PC-3 (cell line): ENCODE data around the gene ADGRV1. TPM values are rescaled to one million over a fixed set of nuclear protein-coding genes. Genes with fewer than 3 reads are reported as not detected.

Experiments
- ATAC-seq: fragments of 200-7000 bp; cut with Tn5 transposase; 2 replicates; pipeline ENCODE4 v1.9.1; 2020; ENCODE audit warnings: mild to moderate bottlenecking, moderate library complexity
- BruUV-seq: library from RNA; stranded (reverse); fragments of 400-500 nt; replicated peaks from 2 replicates; lab custom pipeline; 2021; lab: Mats Ljungman, UMichigan
- CTCF ChIA-PET: fragments of 300-600 bp; sonication (Branson Sonifier 250); formaldehyde crosslinking; loops from one replicate; lab custom pipeline; 2022; ENCODE audit warnings: antibody characterized with exemption; lab: Charles Lee
- POLR2A ChIA-PET: fragments of 300-600 bp; sonication (Branson Sonifier 250); formaldehyde crosslinking; loops from one replicate; lab custom pipeline; 2022; ENCODE audit warnings: antibody characterized with exemption; ENCODE audit not compliant: unreplicated experiment; lab: Charles Lee
- DNase-seq: peaks from one replicate; pipeline ENCODE4 v3.0.0-alpha.2; 2015
- H2AFZ ChIP-seq: fragments of 300-600 bp; sonication (generic); 2 replicates; pipeline ENCODE4 v1.6.0; 2016; ENCODE audit warnings: antibody characterized with exemption, low read length
- H3F3A ChIP-seq: fragments of 300-600 bp; sonication (generic); one replicate; pipeline ENCODE4 v1.6.0; 2017; ENCODE audit warnings: antibody characterized with exemption, low read length, control low read depth, mild to moderate bottlenecking; ENCODE audit not compliant: unreplicated experiment
- H3K27ac ChIP-seq: fragments of 300-600 bp; sonication (generic); 2 replicates; pipeline ENCODE4 v1.5.1; 2016; ENCODE audit warnings: mild to moderate bottlenecking, low read length
- H3K27me3 ChIP-seq: fragments of 300-600 bp; sonication (generic); 2 replicates; pipeline ENCODE4 v1.6.1; 2016; ENCODE audit warnings: low read length, mixed read lengths
- H3K36me3 ChIP-seq: fragments of 300-600 bp; sonication (generic); 2 replicates; pipeline ENCODE4 v1.6.1; 2016; ENCODE audit warnings: low read depth, mixed run types, low read length, mixed read lengths
- H3K4me1 ChIP-seq: fragments of 300-600 bp; sonication (generic); 2 replicates; pipeline ENCODE4 v1.5.1; 2016; ENCODE audit warnings: low read length; ENCODE audit not compliant: insufficient read depth
- H3K4me2 ChIP-seq: fragments of 300-600 bp; sonication (generic); 2 replicates; pipeline ENCODE4 v1.6.0; 2016; ENCODE audit warnings: low read length
- H3K4me3 ChIP-seq: fragments of 300-600 bp; sonication (generic); 2 replicates; pipeline ENCODE4 v1.5.1; 2016; ENCODE audit warnings: mild to moderate bottlenecking, low read length, mixed read lengths
- H3K79me2 ChIP-seq: fragments of 300-600 bp; sonication (generic); 2 replicates; pipeline ENCODE4 v1.6.1; 2017; ENCODE audit warnings: low read length, mixed read lengths
- H3K9ac ChIP-seq: fragments of 300-600 bp; sonication (generic); 2 replicates; pipeline ENCODE4 v1.6.0; 2016; ENCODE audit warnings: mild to moderate bottlenecking, low read length
- H3K9me2 ChIP-seq: fragments of 300-600 bp; sonication (generic); replicated peaks from 2 replicates; pipeline ENCODE4 v1.6.1; 2016; ENCODE audit warnings: mixed run types, low read length, mixed read lengths
- H3K9me3 ChIP-seq: fragments of 300-600 bp; sonication (generic); 2 replicates; pipeline ENCODE4 v1.6.1; 2016; ENCODE audit warnings: low read length, mixed read lengths
- H4K20me1 ChIP-seq: fragments of 300-600 bp; sonication (generic); 2 replicates; pipeline ENCODE4 v1.6.1; 2016; ENCODE audit warnings: low read length, mixed read lengths
- EZH2 ChIP-seq: fragments of 300-600 bp; sonication (generic); IDR thresholded peaks from one replicate; pipeline ENCODE4 v1.6.1; 2017; ENCODE audit warnings: antibody characterized with exemption, mild to moderate bottlenecking, low read length; ENCODE audit not compliant: unreplicated experiment
- EZH2phosphoT487 ChIP-seq: fragments of 300-600 bp; sonication (generic); IDR thresholded peaks from 2 replicates; pipeline ENCODE4 v1.6.1; 2018; ENCODE audit warnings: mild to moderate bottlenecking, antibody characterized with exemption, low read length, borderline replicate concordance
- intact Hi-C: fragments of 100-400 bp; cut with micrococcal nuclease; formaldehyde crosslinking; loops from 2 replicates; pipeline ENCODE4 v1.9.0; 2023
- total RNA-seq: library from RNA; depleted of rRNA; stranded (reverse); fragments of >200 nt; gene quantifications from 2 replicates; pipeline ENCODE4 v1.2.3, GENCODE V29; 2014
- TF ChIP-seq, protein P1 (sequence below): fragments of 300-600 bp; sonication (generic); conservative IDR thresholded peaks from 2 replicates; pipeline ENCODE4 v1.5.1; 2017; ENCODE audit warnings: antibody characterized with exemption, low read depth, mild to moderate bottlenecking, low read length

The ADGRV1 gene
- total RNA-seq, 1 experiment from 2014 or later = 22.7 TPM

DNA sequence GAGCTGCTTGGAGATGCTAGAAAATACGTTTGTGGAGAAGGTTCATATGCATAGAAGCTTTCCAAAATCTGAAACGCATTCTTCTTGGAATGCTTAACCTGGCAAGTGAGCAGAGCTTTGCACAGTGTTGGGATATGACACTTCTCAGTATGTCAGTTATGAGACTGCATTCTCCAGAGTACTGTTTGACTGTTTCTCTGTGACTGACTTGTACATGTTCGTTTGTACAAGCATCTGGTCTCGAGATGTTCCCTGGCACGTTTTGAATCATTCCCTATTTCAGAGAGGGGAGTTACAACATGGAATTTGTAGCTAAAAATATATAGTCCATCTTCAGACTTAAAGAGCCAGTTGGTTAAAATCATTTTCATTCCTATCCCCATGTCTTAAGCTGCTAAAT lies 552.1 kb downstream of the ADGRV1 start:
- TF ChIP-seq, protein P1, sequence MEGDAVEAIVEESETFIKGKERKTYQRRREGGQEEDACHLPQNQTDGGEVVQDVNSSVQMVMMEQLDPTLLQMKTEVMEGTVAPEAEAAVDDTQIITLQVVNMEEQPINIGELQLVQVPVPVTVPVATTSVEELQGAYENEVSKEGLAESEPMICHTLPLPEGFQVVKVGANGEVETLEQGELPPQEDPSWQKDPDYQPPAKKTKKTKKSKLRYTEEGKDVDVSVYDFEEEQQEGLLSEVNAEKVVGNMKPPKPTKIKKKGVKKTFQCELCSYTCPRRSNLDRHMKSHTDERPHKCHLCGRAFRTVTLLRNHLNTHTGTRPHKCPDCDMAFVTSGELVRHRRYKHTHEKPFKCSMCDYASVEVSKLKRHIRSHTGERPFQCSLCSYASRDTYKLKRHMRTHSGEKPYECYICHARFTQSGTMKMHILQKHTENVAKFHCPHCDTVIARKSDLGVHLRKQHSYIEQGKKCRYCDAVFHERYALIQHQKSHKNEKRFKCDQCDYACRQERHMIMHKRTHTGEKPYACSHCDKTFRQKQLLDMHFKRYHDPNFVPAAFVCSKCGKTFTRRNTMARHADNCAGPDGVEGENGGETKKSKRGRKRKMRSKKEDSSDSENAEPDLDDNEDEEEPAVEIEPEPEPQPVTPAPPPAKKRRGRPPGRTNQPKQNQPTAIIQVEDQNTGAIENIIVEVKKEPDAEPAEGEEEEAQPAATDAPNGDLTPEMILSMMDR = no peak
- TF ChIP-seq EZH2phosphoT487 (no peak), EZH2 (no peak)
- no peaks in the 10 kb centered on the region for H3K9me3 ChIP-seq
- no peaks in the 10 kb centered on the region for H4K20me1 ChIP-seq
- ChIA-PET CTCF (no interaction called here), POLR2A (no interaction called here)
- ATAC-seq (no peak), DNase-seq (no peak)
- H3K9me2 ChIP-seq = no peaks in the 10 kb centered on the region
- no peaks in the 10 kb centered on the region for H3K4me1 ChIP-seq
- no peaks in the 10 kb centered on the region for H3K27me3 ChIP-seq
- H3K27ac ChIP-seq = no peak overlapping the region
- no peak overlapping the region for H3K9ac ChIP-seq
- intact Hi-C loops = no loop called here
- no peaks in the 10 kb centered on the region for H3F3A ChIP-seq
- no peaks in the 10 kb centered on the region for H3K79me2 ChIP-seq
- H3K4me3 ChIP-seq = no peak overlapping the region
- BruUV-seq = no TSS peak
- no peak overlapping the region for H3K4me2 ChIP-seq
- H2AFZ ChIP-seq = no peak overlapping the region
- no peaks in the 10 kb centered on the region for H3K36me3 ChIP-seq

DNA sequence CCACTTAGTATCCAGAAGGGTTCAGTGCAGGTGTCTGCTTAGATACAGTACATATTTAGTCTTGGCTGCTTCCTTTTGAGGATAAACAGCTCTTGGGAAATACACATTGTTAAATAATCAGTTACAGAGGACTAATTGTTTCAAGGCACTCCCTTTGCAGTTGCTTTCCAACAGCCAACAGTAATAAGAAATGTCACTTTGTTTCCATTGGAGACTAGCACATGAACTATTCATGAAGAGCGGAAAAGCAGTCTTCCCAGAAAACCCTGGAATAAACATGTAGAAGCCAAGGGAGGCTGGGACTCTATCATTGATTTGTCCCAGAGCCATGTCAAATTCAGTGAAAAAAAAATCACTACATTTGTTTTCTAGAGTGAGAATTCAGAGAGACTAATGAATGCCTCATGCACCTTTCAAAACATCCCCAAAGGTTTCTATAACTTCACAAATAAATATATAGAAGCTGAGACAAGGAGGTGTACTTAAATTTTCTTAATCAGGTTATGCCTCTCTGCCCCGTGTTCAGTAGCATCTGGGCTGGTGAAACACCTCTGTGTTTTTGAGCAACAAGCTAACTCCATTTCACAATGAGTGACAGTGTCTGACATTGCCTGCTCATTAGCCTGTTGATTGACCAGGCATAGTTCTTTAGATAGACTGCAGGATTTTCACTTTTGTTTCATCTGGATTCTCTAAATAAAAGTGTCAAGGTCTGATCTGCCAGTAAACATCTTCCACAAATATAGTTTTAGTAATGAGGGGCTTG lies 553.1 kb downstream of the ADGRV1 start:
- TF ChIP-seq EZH2 = no peak
- TF ChIP-seq, protein P1 = no peak
- TF ChIP-seq EZH2phosphoT487 = no peak
- Histone ChIP-seq H3K79me2 (no peaks in the 10 kb centered on the region), H3K36me3 (no peaks in the 10 kb centered on the region), H2AFZ (no peak overlapping the region), H3K9me2 (no peaks in the 10 kb centered on the region), H3K9ac (no peak overlapping the region), H3F3A (no peaks in the 10 kb centered on the region), H3K4me2 (no peak overlapping the region), H4K20me1 (no peaks in the 10 kb centered on the region), H3K4me3 (no peak overlapping the region), H3K27me3 (no peaks in the 10 kb centered on the region), H3K9me3 (no peaks in the 10 kb centered on the region), H3K4me1 (no peaks in the 10 kb centered on the region), H3K27ac (no peak overlapping the region)
- intact Hi-C loops = no loop called here
- POLR2A ChIA-PET = no interaction called here
- BruUV-seq = no TSS peak
- CTCF ChIA-PET = no interaction called here
- no peak for ATAC-seq
- no peak for DNase-seq

DNA sequence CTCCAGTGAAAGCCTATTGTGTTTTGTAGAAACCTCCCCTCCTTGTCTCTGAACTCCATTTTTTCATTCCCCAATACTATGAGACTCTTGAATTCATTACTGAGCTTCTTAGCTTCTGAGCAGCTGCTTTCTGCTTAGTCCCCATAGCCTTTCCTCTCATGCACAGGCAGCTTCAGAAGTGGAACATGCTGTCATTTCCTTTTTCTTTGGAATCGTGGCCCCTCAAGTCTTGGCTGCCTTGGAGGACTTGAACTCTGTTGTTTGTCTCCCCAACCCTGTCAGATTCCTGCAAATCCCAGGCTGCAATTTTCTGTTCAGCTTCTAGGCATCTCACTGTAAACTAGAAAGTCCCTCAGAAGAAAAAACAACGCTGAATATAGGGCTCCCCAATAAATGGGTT lies 556.1 kb downstream of the ADGRV1 start:
- TF ChIP-seq EZH2 (no peak), EZH2phosphoT487 (no peak)
- TF ChIP-seq, protein P1 = no peak
- ChIA-PET POLR2A (no interaction called here), CTCF (no interaction called here)
- no TSS peak for BruUV-seq
- H3K27ac ChIP-seq = no peak overlapping the region
- H3K4me3 ChIP-seq = no peak overlapping the region
- no peaks in the 10 kb centered on the region for H3K27me3 ChIP-seq
- ATAC-seq (no peak), DNase-seq (no peak)
- H4K20me1 ChIP-seq = no peaks in the 10 kb centered on the region
- H3F3A ChIP-seq = no peaks in the 10 kb centered on the region
- H3K9ac ChIP-seq = no peak overlapping the region
- no peaks in the 10 kb centered on the region for H3K79me2 ChIP-seq
- no peaks in the 10 kb centered on the region for H3K4me1 ChIP-seq
- H3K36me3 ChIP-seq = no peaks in the 10 kb centered on the region
- no peak overlapping the region for H3K4me2 ChIP-seq
- H3K9me2 ChIP-seq = no peaks in the 10 kb centered on the region
- no peak overlapping the region for H2AFZ ChIP-seq
- no peaks in the 10 kb centered on the region for H3K9me3 ChIP-seq
- intact Hi-C loops = no loop called here
